ENCODE measurements around the gene UNC119B.

Gene UNC119B

GRCh38 chr12:120685522-120685921 lies 24.7 kb upstream of the UNC119B start:
- H3K4me2 ChIP-seq (ENCODE audit: low read depth, low read length), result peak overlapping the region; percentile 77; the same call in 1 of the 2 replicates
- DNase-seq, result no peak
- H4K20me1 ChIP-seq (ENCODE audit: insufficient read depth, low read length), result no peaks in the 10 kb centered on the region
- H3K27ac ChIP-seq (ENCODE audit: low read length), result peak overlapping the region; percentile 94; the same call in 1 of the 2 replicates
- H3K4me3 ChIP-seq (ENCODE audit: low read length), result no peak overlapping the region
- TF ChIP-seq EZH2 (optimal IDR thresholded peaks at IDR 0.05; ENCODE audit: low read depth, low read length), result no peak
- no peak for TF ChIP-seq EZH2phosphoT487 (IDR thresholded peaks at IDR 0.05; ENCODE audit: low read length)
- no peak for TF ChIP-seq CTCF (IDR thresholded peaks at IDR 0.05; ENCODE audit: low read length)
- H3K9me2 ChIP-seq (replicated peaks; ENCODE audit: insufficient read depth, low read length), result no peaks in the 10 kb centered on the region
- no peaks in the 10 kb centered on the region for H3K36me3 ChIP-seq (replicated peaks; ENCODE audit: insufficient read depth, low read length)
- H3K27me3 ChIP-seq (replicated peaks; ENCODE audit: insufficient read depth, low read length), result no peaks in the 10 kb centered on the region
- no peak overlapping the region for H3K9ac ChIP-seq (ENCODE audit: low read length)
- 0 out of 2 replicates have a peak, but pooled peaks cover 3% of the 10 kb centered on the region for H3K4me1 ChIP-seq (ENCODE audit: low read length)
- peaks cover 32% of the 10 kb centered on the region for H3K79me2 ChIP-seq (ENCODE audit: low read length)
- H2AFZ ChIP-seq (ENCODE audit: low read length), result no peak overlapping the region
- peaks cover 12% of the 10 kb centered on the region for H3F3A ChIP-seq (ENCODE audit: insufficient read depth, low read length)
- H3K9me3 ChIP-seq (replicated peaks; ENCODE audit: insufficient read depth, low read length), result no peaks in the 10 kb centered on the region

- TF ChIP-seq CTCF (IDR thresholded peaks at IDR 0.05; ENCODE audit: low read length), result no peak
- no peak for TF ChIP-seq EZH2phosphoT487 (IDR thresholded peaks at IDR 0.05; ENCODE audit: low read length)
- TF ChIP-seq EZH2 (optimal IDR thresholded peaks at IDR 0.05; ENCODE audit: low read depth, low read length), result no peak
- H4K20me1 ChIP-seq (ENCODE audit: insufficient read depth, low read length), result no peaks in the 10 kb centered on the region
- no peaks in the 10 kb centered on the region for H3K27me3 ChIP-seq (replicated peaks; ENCODE audit: insufficient read depth, low read length)
- no peaks in the 10 kb centered on the region for H3K9me2 ChIP-seq (replicated peaks; ENCODE audit: insufficient read depth, low read length)
- peaks cover 12% of the 10 kb centered on the region for H3F3A ChIP-seq (ENCODE audit: insufficient read depth, low read length)
- H3K36me3 ChIP-seq (replicated peaks; ENCODE audit: insufficient read depth, low read length), result no peaks in the 10 kb centered on the region
- H3K4me1 ChIP-seq (ENCODE audit: low read length), result 0 out of 2 replicates have a peak, but pooled peaks cover 3% of the 10 kb centered on the region
- peak overlapping the region; percentile 84 for H3K9ac ChIP-seq (ENCODE audit: low read length)
- peak overlapping the region; percentile 69 for H3K4me3 ChIP-seq (ENCODE audit: low read length)
- DNase-seq, result peak; percentile 95
- no peaks in the 10 kb centered on the region for H3K9me3 ChIP-seq (replicated peaks; ENCODE audit: insufficient read depth, low read length)
- peaks cover 38% of the 10 kb centered on the region for H3K79me2 ChIP-seq (ENCODE audit: low read length)
- H2AFZ ChIP-seq (ENCODE audit: low read length), result 0 out of 2 replicates have a peak overlapping the region, but pooled peaks have one; percentile 58
- H3K27ac ChIP-seq (ENCODE audit: low read length), result peak overlapping the region; percentile 94
- H3K4me2 ChIP-seq (ENCODE audit: low read depth, low read length), result peak overlapping the region; percentile 77
These were observed 24.0 kb upstream of the UNC119B start for GRCh38 chr12:120686151-120686689.

GRCh38 chr12:120686690-120687577 lies 23.3 kb upstream of the UNC119B start, which contains the start of gene MLEC:
Gene MLEC, plus strand, starts transcription at chr12:120687149. Its CDS starts 148 bp downstream, at chr12:120687297.
- H3K27ac ChIP-seq (ENCODE audit: low read length), result peak within 1 kb of the TSS; percentile 94
- peak; percentile 92 for DNase-seq

More at GRCh38 chr12:120686690-120687577, 23.3 kb upstream of the UNC119B start, which contains the start of gene MLEC:
- Histone ChIP-seq H3K27me3 (replicated peaks; ENCODE audit: insufficient read depth, low read length) (no peaks in the 10 kb centered on the region), H3K9me3 (replicated peaks; ENCODE audit: insufficient read depth, low read length) (no peaks in the 10 kb centered on the region), H3K36me3 (replicated peaks; ENCODE audit: insufficient read depth, low read length) (no peaks in the 10 kb centered on the region), H3K4me3 (ENCODE audit: low read length) (peak within 1 kb of the TSS; percentile 71), H3K4me1 (ENCODE audit: low read length) (0 out of 2 replicates have a peak, but pooled peaks cover 3% of the 10 kb centered on the region), H3K4me2 (ENCODE audit: low read depth, low read length) (peak within 1 kb of the TSS; percentile 92), H3K9me2 (replicated peaks; ENCODE audit: insufficient read depth, low read length) (no peaks in the 10 kb centered on the region), H4K20me1 (ENCODE audit: insufficient read depth, low read length) (no peaks in the 10 kb centered on the region), H3K9ac (ENCODE audit: low read length) (peak within 1 kb of the TSS; percentile 84), H3F3A (ENCODE audit: insufficient read depth, low read length) (peaks cover 12% of the 10 kb centered on the region), H2AFZ (ENCODE audit: low read length) (0 out of 2 replicates have a peak within 1 kb of the TSS, but pooled peaks have one; percentile 58), H3K79me2 (ENCODE audit: low read length) (peaks cover 44% of the 10 kb centered on the region)
- TF ChIP-seq CTCF (IDR thresholded peaks at IDR 0.05; ENCODE audit: low read length) (no peak), EZH2phosphoT487 (IDR thresholded peaks at IDR 0.05; ENCODE audit: low read length) (no peak), EZH2 (optimal IDR thresholded peaks at IDR 0.05; ENCODE audit: low read depth, low read length) (no peak)
